Body of pancreas (tissue), 4 donors: Measurements from ENCODE around the gene IL18.

ENCODE experiments used
- POLR2A ChIP-seq, 3 donors: fragments of 450-650 bp; IDR thresholded peaks; one replicate each; pipeline ENCODE4 v1.6.1; 2016; ENCODE audit warnings: antibody characterized with exemption in 3 of 3, mild to moderate bottlenecking in 2 of 3
- TF ChIP-seq, protein P1 (sequence below), 7 experiments: fragments of 450-650 bp in 4 of 7; fragments of 200-600 bp in 3 of 7; sonication (generic) in 3 of 7; IDR thresholded peaks; one replicate each; pipeline ENCODE4 v1.5.1; 2016 to 2019; ENCODE audit warnings: antibody characterized with exemption in 7 of 7

DNA sequence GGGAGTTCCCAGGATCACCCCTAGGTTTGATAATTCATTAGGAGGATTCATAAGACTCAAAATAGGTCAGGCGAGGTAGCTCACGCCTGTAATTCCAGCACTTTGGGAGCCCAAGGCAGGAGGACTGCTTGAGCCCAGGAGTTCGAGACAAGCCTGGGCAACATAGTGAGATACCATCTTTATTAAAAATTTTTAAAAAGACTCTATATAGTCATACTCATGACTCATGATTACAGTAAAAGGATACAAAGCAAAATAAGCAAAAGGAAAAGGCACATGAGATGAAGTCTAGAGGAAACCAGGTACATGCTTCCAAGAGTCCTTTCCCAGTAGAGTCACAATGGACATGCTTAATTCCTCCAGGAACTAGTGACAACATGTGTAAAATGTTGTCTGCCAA is 48.4 kb upstream of the IL18 start:
- TF ChIP-seq, protein P1, sequence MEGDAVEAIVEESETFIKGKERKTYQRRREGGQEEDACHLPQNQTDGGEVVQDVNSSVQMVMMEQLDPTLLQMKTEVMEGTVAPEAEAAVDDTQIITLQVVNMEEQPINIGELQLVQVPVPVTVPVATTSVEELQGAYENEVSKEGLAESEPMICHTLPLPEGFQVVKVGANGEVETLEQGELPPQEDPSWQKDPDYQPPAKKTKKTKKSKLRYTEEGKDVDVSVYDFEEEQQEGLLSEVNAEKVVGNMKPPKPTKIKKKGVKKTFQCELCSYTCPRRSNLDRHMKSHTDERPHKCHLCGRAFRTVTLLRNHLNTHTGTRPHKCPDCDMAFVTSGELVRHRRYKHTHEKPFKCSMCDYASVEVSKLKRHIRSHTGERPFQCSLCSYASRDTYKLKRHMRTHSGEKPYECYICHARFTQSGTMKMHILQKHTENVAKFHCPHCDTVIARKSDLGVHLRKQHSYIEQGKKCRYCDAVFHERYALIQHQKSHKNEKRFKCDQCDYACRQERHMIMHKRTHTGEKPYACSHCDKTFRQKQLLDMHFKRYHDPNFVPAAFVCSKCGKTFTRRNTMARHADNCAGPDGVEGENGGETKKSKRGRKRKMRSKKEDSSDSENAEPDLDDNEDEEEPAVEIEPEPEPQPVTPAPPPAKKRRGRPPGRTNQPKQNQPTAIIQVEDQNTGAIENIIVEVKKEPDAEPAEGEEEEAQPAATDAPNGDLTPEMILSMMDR (IDR thresholded peaks at IDR 0.05) = no peak
- no peak for TF ChIP-seq POLR2A (IDR thresholded peaks at IDR 0.05)
